Suprapubic skin (tissue), 4 donors: ENCODE measurements around the gene CAV2. TPM values are rescaled to one million over a fixed set of nuclear protein-coding genes. Genes with fewer than 3 reads are reported as not detected.
A peak's percentile ranks its signal among the peaks of the same experiment; 100 is the strongest.

Experiments
- DNase-seq, 2 donors: peaks; one replicate each; pipeline ENCODE4 v3.0.0-alpha.2; 2019; ENCODE audit warnings: low spot score in 2 of 2
- H3K27ac ChIP-seq: fragments of 200-600 bp; sonication (generic); one replicate; pipeline ENCODE4 v1.5.1; 2019
- H3K27me3 ChIP-seq: fragments of 200-600 bp; sonication (generic); one replicate; pipeline ENCODE4 v1.5.1; 2019
- H3K36me3 ChIP-seq: fragments of 200-600 bp; sonication (generic); one replicate; pipeline ENCODE4 v1.5.1; 2019
- H3K4me1 ChIP-seq: fragments of 200-600 bp; sonication (generic); one replicate; pipeline ENCODE4 v1.5.1; 2019
- H3K4me3 ChIP-seq: fragments of 200-600 bp; sonication (generic); one replicate; pipeline ENCODE4 v1.5.1; 2019; ENCODE audit warnings: mild to moderate bottlenecking
- H3K9me3 ChIP-seq: fragments of 200-600 bp; sonication (generic); one replicate; pipeline ENCODE4 v1.5.1; 2019
- EP300 ChIP-seq: sonication (generic); formaldehyde crosslinking; IDR thresholded peaks from one replicate; pipeline ENCODE4 v1.6.1; 2017; ENCODE audit warnings: antibody characterized with exemption
- POLR2A ChIP-seq, 2 donors: fragments of 450-650 bp; IDR thresholded peaks; one replicate each; pipeline ENCODE4 v1.6.1; 2017; ENCODE audit warnings: antibody characterized with exemption in 2 of 2, mild to moderate bottlenecking in 2 of 2, moderate library complexity in 2 of 2
- POLR2AphosphoS5 ChIP-seq, 3 donors: sonication (generic); formaldehyde crosslinking; IDR thresholded peaks; one replicate each; pipeline ENCODE4 v1.6.1; 2017; ENCODE audit warnings: antibody characterized with exemption in 3 of 3
- WGBS: methylation state at CpG from one replicate; pipeline ENCODE4 v1.1.5; 2018; 5-methylcytosine and 5-hydroxymethylcytosine counted together
- total RNA-seq, 4 donors: library from RNA; depleted of rRNA; stranded (reverse); fragments of >200 nt; gene quantifications; one replicate each; pipeline ENCODE4 v1.1.0, GENCODE V29; 2016
- TF ChIP-seq, protein P1 (sequence below), 2 donors: fragments of 200-600 bp in 1 of 2; fragments of 450-650 bp in 1 of 2; sonication (generic) in 1 of 2; IDR thresholded peaks; one replicate each; pipeline ENCODE4 v1.5.1; 2016 to 2019; ENCODE audit warnings: antibody characterized with exemption in 2 of 2, mild to moderate bottlenecking in 1 of 2, moderate library complexity in 1 of 2

The CAV2 gene
- total RNA-seq, 4 donors from 2014 or later: 73.8 to 108 (median 98.7) TPM

DNA sequence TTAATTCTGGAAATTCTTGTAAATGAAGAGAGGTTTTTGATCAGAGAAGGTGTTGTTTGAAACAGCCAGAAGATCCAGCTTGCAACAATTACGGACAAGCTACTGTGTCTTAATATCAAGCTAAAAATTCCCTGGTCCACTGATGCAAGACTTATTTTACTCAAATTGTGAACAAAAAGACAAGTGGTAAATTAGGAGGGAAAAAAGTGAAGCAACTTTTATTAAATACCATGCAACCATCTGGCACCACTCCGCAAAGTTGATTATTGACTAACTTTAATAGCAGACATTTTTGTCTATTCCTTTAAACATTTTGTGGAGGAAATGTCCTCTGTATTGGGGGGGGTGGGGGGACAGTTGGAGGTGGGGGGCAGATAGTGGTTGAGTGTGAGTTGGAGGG lies 5.1 kb upstream of the CAV2 start:
- Histone ChIP-seq H3K27me3 (no peaks in the 10 kb centered on the region), H3K9me3 (no peaks in the 10 kb centered on the region), H3K36me3 (no peaks in the 10 kb centered on the region), H3K27ac (no peak overlapping the region), H3K4me1 (peaks cover 5% of the 10 kb centered on the region), H3K4me3 (no peak overlapping the region)
- no peak for DNase-seq
- TF ChIP-seq POLR2A (IDR thresholded peaks at IDR 0.05) (no peak), POLR2AphosphoS5 (IDR thresholded peaks at IDR 0.05) (no peak), EP300 (no peak)
- TF ChIP-seq, protein P1, sequence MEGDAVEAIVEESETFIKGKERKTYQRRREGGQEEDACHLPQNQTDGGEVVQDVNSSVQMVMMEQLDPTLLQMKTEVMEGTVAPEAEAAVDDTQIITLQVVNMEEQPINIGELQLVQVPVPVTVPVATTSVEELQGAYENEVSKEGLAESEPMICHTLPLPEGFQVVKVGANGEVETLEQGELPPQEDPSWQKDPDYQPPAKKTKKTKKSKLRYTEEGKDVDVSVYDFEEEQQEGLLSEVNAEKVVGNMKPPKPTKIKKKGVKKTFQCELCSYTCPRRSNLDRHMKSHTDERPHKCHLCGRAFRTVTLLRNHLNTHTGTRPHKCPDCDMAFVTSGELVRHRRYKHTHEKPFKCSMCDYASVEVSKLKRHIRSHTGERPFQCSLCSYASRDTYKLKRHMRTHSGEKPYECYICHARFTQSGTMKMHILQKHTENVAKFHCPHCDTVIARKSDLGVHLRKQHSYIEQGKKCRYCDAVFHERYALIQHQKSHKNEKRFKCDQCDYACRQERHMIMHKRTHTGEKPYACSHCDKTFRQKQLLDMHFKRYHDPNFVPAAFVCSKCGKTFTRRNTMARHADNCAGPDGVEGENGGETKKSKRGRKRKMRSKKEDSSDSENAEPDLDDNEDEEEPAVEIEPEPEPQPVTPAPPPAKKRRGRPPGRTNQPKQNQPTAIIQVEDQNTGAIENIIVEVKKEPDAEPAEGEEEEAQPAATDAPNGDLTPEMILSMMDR (IDR thresholded peaks at IDR 0.05): no peak
- WGBS: 93% methylated on average over 2 of the region's 2 CpGs

DNA sequence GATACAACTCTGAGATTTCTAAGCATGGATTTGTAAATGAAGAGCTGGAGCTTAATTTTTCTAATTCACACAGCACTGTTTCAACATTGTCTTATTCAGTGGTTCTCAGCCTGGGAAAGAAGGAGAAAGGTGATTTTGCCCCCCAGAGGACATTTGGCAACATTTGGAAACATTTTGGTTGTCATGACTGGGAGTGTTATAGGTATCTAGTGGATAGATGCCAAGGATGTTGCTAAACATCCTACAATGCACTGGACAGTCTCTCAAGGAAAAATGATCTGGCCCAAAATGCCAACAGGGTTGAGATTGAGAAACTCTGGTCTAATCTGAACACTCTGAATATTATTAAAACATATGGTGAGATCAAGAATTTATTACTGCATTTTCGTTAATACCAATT lies 3.8 kb upstream of the CAV2 start:
- TF ChIP-seq POLR2AphosphoS5 (IDR thresholded peaks at IDR 0.05): no peak
- TF ChIP-seq EP300: no peak
- TF ChIP-seq, protein P1 (IDR thresholded peaks at IDR 0.05): no peak
- no peak for TF ChIP-seq POLR2A (IDR thresholded peaks at IDR 0.05)
- Histone ChIP-seq H3K36me3 (no peaks in the 10 kb centered on the region), H3K27me3 (no peaks in the 10 kb centered on the region), H3K4me1 (peaks cover 14% of the 10 kb centered on the region), H3K4me3 (no peak overlapping the region), H3K9me3 (no peaks in the 10 kb centered on the region), H3K27ac (no peak overlapping the region)
- no peak for DNase-seq
- WGBS: 93% methylated on average over 1 of the region's 1 CpG

DNA sequence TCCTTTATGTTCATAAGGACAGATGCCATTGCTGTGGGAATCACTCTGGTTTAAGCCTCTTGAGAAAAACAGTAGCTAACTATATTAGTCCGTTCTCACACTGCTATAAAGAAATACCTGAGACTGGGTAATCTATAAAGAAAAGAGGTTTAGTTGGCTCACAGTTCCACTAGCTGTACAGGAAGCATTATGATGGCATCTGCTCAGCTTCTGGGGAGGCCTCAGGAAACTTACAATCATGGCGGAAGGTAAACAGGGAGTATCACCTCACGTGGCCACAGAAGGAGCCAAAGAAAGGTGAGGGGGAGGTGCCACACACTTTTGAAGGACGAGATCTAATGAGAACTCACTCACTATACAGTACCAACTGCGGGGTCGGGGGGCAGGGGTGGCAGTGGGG lies 2.9 kb upstream of the CAV2 start:
- Histone ChIP-seq H3K27me3 (no peaks in the 10 kb centered on the region), H3K4me3 (no peak overlapping the region), H3K27ac (no peak overlapping the region), H3K9me3 (no peaks in the 10 kb centered on the region), H3K36me3 (no peaks in the 10 kb centered on the region), H3K4me1 (peaks cover 23% of the 10 kb centered on the region)
- WGBS: 97% methylated on average over 6 of the region's 6 CpGs
- no peak for TF ChIP-seq POLR2A (IDR thresholded peaks at IDR 0.05)
- no peak for DNase-seq

DNA sequence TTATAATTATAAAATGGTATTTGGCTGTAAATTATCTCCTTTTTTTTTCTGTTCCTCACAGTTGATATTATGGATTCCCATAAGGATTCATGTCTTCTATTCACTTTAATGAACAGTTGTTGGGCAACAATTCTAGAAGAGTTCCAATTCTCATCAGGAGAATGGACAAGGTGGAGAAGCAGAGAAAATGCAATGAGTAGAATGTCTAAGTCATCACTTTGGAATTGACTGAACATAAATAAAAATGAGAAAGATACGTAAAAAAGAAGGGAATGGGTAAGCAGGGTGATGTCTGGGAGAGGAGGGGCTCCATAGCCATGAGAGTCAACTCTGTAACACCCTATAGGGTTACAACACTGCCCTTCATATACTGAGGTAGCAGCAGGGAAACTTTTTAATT lies 1.8 kb upstream of the CAV2 start:
- no peaks in the 10 kb centered on the region for H3K36me3 ChIP-seq
- H3K4me1 ChIP-seq: peaks cover 33% of the 10 kb centered on the region
- H3K4me3 ChIP-seq: no peak overlapping the region
- H3K27ac ChIP-seq: no peak overlapping the region
- no peaks in the 10 kb centered on the region for H3K9me3 ChIP-seq
- H3K27me3 ChIP-seq: no peaks in the 10 kb centered on the region
- TF ChIP-seq EP300 (no peak), POLR2AphosphoS5 (IDR thresholded peaks at IDR 0.05) (no peak), POLR2A (IDR thresholded peaks at IDR 0.05) (no peak)
- TF ChIP-seq, protein P1 (IDR thresholded peaks at IDR 0.05): no peak
- DNase-seq: no peak
- WGBS: 82% methylated on average over 1 of the region's 1 CpG

DNA sequence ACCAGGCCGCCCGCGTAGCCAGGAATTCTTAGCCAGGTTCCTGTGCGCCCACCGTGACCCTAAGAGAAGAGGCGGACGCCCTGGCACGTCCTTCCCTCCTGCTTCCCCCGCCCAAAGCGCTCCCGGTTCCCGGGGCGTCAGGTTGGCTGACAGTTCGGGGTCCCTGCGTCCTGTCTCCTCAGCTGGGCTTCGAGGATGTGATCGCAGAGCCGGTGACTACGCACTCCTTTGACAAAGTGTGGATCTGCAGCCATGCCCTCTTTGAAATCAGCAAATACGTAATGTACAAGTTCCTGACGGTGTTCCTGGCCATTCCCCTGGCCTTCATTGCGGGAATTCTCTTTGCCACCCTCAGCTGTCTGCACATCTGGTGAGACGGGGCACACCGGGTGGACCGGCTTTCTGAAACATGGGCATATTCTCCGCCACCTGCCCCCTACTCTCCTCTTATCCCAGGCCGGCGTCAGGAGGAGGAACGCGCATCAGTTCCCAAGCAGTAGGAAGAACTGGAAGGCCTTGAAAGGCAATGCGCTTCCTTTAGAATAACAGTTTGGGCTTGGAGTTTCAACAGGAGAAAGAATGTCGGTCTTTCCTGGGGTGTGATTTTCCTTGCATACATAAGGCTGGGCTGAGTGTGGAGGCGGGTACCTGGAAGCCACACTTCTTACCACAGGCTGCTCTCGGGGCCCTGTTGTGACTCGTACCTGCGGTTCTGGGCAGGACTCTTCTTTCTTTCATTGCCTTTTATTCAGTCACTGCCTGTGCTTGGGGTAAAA lies 728 bp downstream of the CAV2 start:
- Histone ChIP-seq H3K27ac (peak overlapping the region; percentile 99), H3K9me3 (no peaks in the 10 kb centered on the region), H3K36me3 (no peaks in the 10 kb centered on the region), H3K4me3 (peak overlapping the region; percentile 89), H3K27me3 (no peaks in the 10 kb centered on the region), H3K4me1 (peaks cover 43% of the 10 kb centered on the region)
- TF ChIP-seq POLR2A (IDR thresholded peaks at IDR 0.05) (no peak), POLR2AphosphoS5 (IDR thresholded peaks at IDR 0.05) (peak in 1 of 3 donors; percentile 7)
- WGBS: 4% methylated on average over 17 of the region's 36 CpGs
- peak in 1 of 2 donors; percentile 81 for DNase-seq

DNA sequence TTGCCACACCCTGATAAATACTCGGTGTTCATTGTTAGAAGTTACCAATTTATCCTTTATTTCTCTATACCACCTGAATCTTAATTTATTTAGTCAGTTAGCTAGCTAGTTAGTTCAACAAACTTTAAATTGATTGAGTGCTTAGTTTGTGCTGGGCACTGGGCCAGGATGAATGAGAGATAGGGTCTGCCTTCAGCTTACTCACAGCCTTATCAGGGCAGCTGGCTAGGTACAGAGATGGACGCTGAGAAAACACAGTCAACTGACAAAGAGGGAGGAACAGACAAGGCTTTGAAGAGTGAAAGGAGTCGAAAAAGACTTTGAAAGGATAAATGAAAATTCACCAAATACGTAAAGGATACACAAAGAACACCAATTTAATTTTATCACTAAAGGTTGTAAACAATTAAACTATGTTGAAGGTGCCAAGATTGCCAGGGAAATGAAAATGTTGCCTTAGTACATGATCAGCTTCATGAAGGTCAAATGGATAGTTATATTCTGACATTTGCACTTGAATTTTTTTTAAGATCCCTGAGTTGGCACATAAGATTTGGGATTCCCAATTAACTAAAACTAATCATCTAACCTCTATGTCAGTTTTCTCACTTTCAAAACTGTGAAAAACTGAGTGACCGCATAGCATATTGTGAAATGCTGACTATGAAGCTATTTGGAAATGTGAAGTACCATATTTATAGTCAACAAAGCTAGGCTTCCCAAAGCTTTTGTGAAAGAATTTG lies 2.1 kb downstream of the CAV2 start:
- Histone ChIP-seq H3K9me3 (no peaks in the 10 kb centered on the region), H3K4me3 (peak overlapping the region; percentile 89), H3K27ac (peak overlapping the region; percentile 99), H3K4me1 (peaks cover 46% of the 10 kb centered on the region), H3K27me3 (no peaks in the 10 kb centered on the region), H3K36me3 (peaks cover 3% of the 10 kb centered on the region)
- no peak for DNase-seq
- 42% methylated on average over 5 of the region's 5 CpGs for WGBS
- TF ChIP-seq POLR2A (IDR thresholded peaks at IDR 0.05): no peak
- TF ChIP-seq, protein P1 (IDR thresholded peaks at IDR 0.05): no peak
